HG02642 (cell line): ENCODE results near the gene NINL.
"Not testable (repeated sequence)": the region's sequence is repeated elsewhere in the genome, so short reads cannot be mapped to it uniquely, and the experiment has no call there.

Experiments used
- ATAC-seq: cut with Tn5 transposase; IDR thresholded peaks from one replicate; pipeline ENCODE4 v1.9.1; 2021; ENCODE audit warnings: mild to moderate bottlenecking; ENCODE audit not compliant: unreplicated experiment, poor library complexity

NINL gene

GRCh38 chr20:25561771-25562170 is 23.6 kb downstream of the NINL start:
- not testable (repeated sequence) for ATAC-seq

- ATAC-seq = no peak
Observed at GRCh38 chr20:25553819-25554296, 31.5 kb downstream of the NINL start.

DNA sequence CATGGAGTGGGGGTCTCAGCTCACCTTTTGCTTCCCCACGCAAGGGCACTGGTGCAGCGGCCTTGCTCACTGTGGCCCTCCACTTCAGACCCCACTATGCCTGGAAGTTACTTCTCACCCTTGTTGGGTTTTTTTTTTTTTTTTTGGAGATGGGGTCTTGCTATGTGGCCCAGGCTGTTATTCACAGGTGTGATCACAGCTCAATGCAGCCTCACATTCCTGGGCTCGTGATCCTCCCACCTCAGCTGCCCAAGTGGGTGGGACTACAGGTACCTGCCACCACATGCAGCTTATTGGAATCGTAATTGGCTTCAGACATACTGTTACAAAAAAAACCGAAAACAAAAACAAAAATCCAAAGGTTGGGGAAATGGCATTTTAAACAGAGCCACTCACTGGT is 32.4 kb downstream of the NINL start:
- ATAC-seq = no peak

DNA sequence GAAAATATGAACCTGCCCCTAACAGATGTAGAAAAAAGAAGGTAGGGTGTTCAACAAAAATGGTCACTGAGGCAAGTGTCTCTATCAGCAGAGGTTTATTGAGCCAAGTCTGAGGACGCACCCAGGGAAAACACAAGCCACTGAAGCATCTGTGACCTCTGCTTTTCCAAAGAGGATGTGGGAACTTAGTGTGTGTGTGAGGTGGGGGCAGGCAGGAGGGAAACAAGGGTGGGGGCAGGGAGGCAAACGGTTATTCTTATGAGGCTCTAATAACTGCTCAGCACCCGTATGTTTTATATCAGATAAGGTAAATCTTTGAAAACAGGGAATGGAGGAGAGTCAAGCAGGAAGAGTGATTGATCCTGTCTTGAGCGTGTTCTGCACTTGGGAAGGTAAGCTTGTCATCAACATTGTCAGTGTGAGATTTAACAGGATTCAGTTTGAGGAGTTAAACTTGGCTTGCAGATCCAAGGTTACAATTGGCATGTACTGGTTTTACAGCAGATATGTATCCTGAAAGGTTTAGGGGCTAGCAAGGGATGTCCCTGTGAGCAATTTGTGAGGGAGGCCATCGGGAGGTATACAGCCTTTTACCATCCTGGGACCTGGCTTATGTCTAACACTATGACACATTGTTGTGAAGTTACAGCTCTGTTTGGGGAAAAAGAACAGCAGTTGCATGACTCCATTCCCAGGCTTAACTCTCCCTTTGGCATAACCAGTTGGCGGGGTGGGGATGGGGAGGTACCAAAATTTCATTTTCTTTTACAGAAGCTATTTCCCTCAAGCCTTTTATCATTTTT is 33.7 kb downstream of the NINL start:
- ATAC-seq = no peak

- not testable (repeated sequence) for ATAC-seq
Observed at GRCh38 chr20:25550645-25551337, 34.5 kb downstream of the NINL start.

- no peak for ATAC-seq
Observed at GRCh38 chr20:25549843-25550477, 35.4 kb downstream of the NINL start.

GRCh38 chr20:25549172-25549773 is 36.1 kb downstream of the NINL start:
- no peak for ATAC-seq

- ATAC-seq = no peak
Observed at GRCh38 chr20:25548613-25549086, 36.7 kb downstream of the NINL start.

DNA sequence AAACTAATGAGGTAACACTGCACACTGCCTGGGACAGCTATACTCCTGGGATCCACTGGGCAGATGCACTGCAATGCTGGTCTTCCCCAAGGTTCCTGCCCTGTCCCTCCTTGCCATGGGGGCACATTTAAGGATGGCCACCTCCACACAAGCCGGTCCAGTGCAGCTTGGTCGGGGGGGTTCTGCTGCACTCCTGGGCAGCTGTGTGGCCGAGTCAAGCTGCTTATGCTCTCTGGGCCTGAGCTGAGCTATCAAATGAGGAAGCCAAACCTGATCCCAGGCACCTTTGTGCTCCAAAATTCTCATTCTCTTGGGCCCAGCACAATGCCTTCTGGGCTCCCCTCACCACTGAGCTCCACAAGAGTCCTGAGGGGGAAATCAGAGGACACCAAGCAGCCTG is 37.3 kb downstream of the NINL start:
- no peak for ATAC-seq

GRCh38 chr20:25547063-25547462 is 38.3 kb downstream of the NINL start:
- no peak for ATAC-seq

DNA sequence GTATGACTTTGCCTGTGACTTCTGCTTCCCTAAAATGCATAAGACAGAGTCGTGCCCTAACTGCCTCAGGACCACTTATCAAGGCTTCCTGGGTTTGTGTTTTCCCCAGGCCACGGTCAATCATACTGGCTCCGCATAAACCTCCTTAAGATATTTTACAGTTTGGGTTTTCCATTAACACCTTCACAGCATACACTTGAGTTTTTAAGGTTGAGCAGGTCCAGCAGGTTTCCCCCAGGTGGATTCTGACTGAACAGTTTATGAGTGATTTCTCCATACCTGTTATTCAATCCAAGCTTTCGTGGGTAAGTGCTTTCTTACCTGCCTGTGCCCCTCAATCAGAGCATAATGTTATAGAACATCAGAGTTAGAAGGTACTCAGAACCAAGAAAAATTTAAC is 39.3 kb downstream of the NINL start:
- ATAC-seq = no peak

DNA sequence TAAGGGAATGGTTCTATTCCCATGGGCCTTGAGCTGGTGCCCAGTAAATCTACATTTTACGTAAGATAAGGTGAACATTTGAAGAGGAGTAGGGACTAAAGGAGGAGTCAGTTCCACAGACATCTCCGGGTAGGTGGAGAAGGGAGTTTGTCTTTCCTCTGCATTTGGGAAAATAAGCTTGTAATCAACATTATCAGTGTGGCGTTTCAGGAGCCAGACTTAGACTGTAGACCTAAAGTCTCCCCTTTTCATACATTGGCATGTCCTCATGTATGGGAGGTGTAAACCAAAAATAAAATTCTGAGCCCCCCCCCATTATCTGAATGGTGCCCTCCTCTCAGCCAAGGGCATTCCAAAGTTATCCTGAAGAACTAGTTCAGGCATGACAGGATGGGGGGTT is 40.2 kb downstream of the NINL start:
- no peak for ATAC-seq

DNA sequence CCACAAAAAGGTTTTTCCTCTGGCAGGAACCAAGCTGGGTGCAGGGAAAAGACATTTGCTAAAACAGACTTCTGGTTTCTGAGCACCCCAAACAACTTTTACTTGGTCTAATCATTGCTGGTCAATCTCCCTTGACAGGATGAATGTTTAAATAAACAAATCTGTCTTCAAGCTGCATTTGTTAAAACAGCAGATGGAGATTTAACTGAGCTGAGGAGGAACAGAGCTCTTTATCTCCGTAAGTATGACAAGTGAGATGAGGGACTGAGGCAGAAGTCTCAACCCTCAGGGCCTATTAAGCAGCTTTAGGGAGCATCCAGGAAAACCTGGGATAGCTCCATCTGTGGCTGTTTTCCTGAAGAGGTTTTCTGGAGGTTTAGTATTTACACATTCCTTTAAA is 40.6 kb downstream of the NINL start:
- no peak for ATAC-seq

- ATAC-seq = no peak
Observed at GRCh38 chr20:25544311-25544710, 41.0 kb downstream of the NINL start.

GRCh38 chr20:25543068-25543467 is 42.3 kb downstream of the NINL start:
- no peak for ATAC-seq

- no peak for ATAC-seq
Observed at GRCh38 chr20:25541676-25542075, 43.7 kb downstream of the NINL start.

- no peak for ATAC-seq
Observed at GRCh38 chr20:25539742-25540672, 45.3 kb downstream of the NINL start.

- ATAC-seq = no peak
Observed at GRCh38 chr20:25538838-25539665, 46.3 kb downstream of the NINL start.

DNA sequence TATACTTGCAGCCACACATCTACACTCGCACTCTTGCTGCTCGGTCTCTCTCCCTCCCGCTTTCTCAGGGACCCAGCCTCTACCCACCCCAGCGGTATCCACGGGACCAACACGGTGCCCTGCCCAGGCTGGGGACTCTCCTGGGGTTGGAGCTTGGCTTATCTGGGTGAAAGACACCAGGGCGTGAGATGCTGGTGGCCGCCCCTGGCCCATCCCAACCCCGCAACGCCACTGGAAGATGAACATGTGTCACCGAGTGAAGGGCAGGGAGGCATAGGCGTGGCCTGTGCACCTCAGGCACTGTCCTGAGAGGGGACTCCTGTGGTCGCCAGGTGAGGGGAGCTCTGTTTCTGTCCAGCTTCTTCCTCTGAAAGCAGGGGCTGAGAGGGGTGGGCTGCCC is 47.4 kb downstream of the NINL start:
- no peak for ATAC-seq
